ENCODE measurements around the gene HBG1. TPM values are rescaled to one million over a fixed set of nuclear protein-coding genes. Genes with fewer than 3 reads are reported as not detected.

HBG1 gene
- total RNA-seq, 1 donor from 2014 or later: not detected

- Mint-ChIP-seq H3K4me3 (ENCODE audit: low read depth) (no peak overlapping the region), H3K9me3 (ENCODE audit: low read depth) (no peaks in the 10 kb centered on the region), H3K27ac (no peak overlapping the region), H3K36me3 (ENCODE audit: insufficient read depth) (no peaks in the 10 kb centered on the region), H3K27me3 (no peaks in the 10 kb centered on the region), H3K4me1 (ENCODE audit: low read depth) (peaks cover 2% of the 10 kb centered on the region)
- DNase-seq (ENCODE audit: low spot score, unreplicated experiment): no peak
- TF ChIP-seq CTCF (IDR thresholded peaks at IDR 0.05; ENCODE audit: unreplicated experiment): no peak
Observed at GRCh38 chr11:5282628-5283027, 33.0 kb upstream of the HBG1 start.

- no peak for DNase-seq (ENCODE audit: low spot score, unreplicated experiment)
- no peak for TF ChIP-seq CTCF (IDR thresholded peaks at IDR 0.05; ENCODE audit: unreplicated experiment)
- H3K36me3 Mint-ChIP-seq (ENCODE audit: insufficient read depth): no peaks in the 10 kb centered on the region
- no peaks in the 10 kb centered on the region for H3K27me3 Mint-ChIP-seq
- H3K27ac Mint-ChIP-seq: no peak overlapping the region
- H3K4me1 Mint-ChIP-seq (ENCODE audit: low read depth): peaks cover 2% of the 10 kb centered on the region
- H3K4me3 Mint-ChIP-seq (ENCODE audit: low read depth): no peak overlapping the region
- H3K9me3 Mint-ChIP-seq (ENCODE audit: low read depth): no peaks in the 10 kb centered on the region
Observed at GRCh38 chr11:5281596-5281995, 31.9 kb upstream of the HBG1 start.

GRCh38 chr11:5280582-5281102 lies 31.0 kb upstream of the HBG1 start:
- TF ChIP-seq CTCF (IDR thresholded peaks at IDR 0.05; ENCODE audit: unreplicated experiment): no peak
- Mint-ChIP-seq H3K9me3 (ENCODE audit: low read depth) (no peaks in the 10 kb centered on the region), H3K4me1 (ENCODE audit: low read depth) (peaks cover 4% of the 10 kb centered on the region), H3K36me3 (ENCODE audit: insufficient read depth) (no peaks in the 10 kb centered on the region), H3K27ac (no peak overlapping the region), H3K4me3 (ENCODE audit: low read depth) (no peak overlapping the region), H3K27me3 (no peaks in the 10 kb centered on the region)
- DNase-seq (ENCODE audit: low spot score, unreplicated experiment): no peak

- no peaks in the 10 kb centered on the region for H3K9me3 Mint-ChIP-seq (ENCODE audit: low read depth)
- peaks cover 5% of the 10 kb centered on the region for H3K4me1 Mint-ChIP-seq (ENCODE audit: low read depth)
- H3K27me3 Mint-ChIP-seq: no peaks in the 10 kb centered on the region
- H3K4me3 Mint-ChIP-seq (ENCODE audit: low read depth): no peak overlapping the region
- DNase-seq (ENCODE audit: low spot score, unreplicated experiment): no peak
- no peak for TF ChIP-seq CTCF (IDR thresholded peaks at IDR 0.05; ENCODE audit: unreplicated experiment)
- no peak overlapping the region for H3K27ac Mint-ChIP-seq
- no peaks in the 10 kb centered on the region for H3K36me3 Mint-ChIP-seq (ENCODE audit: insufficient read depth)
Observed at GRCh38 chr11:5279471-5280090, 29.9 kb upstream of the HBG1 start.

GRCh38 chr11:5277807-5278382 lies 28.2 kb upstream of the HBG1 start:
- H3K4me1 Mint-ChIP-seq (ENCODE audit: low read depth): peaks cover 8% of the 10 kb centered on the region
- no peak for DNase-seq (ENCODE audit: low spot score, unreplicated experiment)
- H3K27ac Mint-ChIP-seq: no peak overlapping the region
- H3K36me3 Mint-ChIP-seq (ENCODE audit: insufficient read depth): no peaks in the 10 kb centered on the region
- TF ChIP-seq CTCF (IDR thresholded peaks at IDR 0.05; ENCODE audit: unreplicated experiment): no peak
- H3K27me3 Mint-ChIP-seq: no peaks in the 10 kb centered on the region
- H3K4me3 Mint-ChIP-seq (ENCODE audit: low read depth): no peak overlapping the region
- no peaks in the 10 kb centered on the region for H3K9me3 Mint-ChIP-seq (ENCODE audit: low read depth)

All from progenitor cell of endocrine pancreas (in vitro differentiated cells).